ACC112 (cell line): ENCODE data around the gene GRPR.

ENCODE experiments used
- H2AFZ ChIP-seq: fragments of 200-600 bp; sonication (generic); one replicate; pipeline ENCODE4 v1.6.0; 2017; ENCODE audit warnings: antibody characterized with exemption, low read length; ENCODE audit not compliant: unreplicated experiment
- H3K27ac ChIP-seq: fragments of 200-600 bp; sonication (generic); 2 replicates; pipeline ENCODE4 v1.5.1; 2014; ENCODE audit warnings: low read depth, mild to moderate bottlenecking, antibody characterized with exemption, low read length, moderate library complexity
- H3K27me3 ChIP-seq: fragments of 200-600 bp; sonication (generic); 2 replicates; pipeline ENCODE4 v1.6.1; 2014; ENCODE audit warnings: mild to moderate bottlenecking, antibody characterized with exemption, low read length, moderate library complexity, mixed read lengths; ENCODE audit not compliant: insufficient read depth
- H3K36me3 ChIP-seq: fragments of 200-600 bp; sonication (generic); 2 replicates; pipeline ENCODE4 v1.6.1; 2016; ENCODE audit warnings: mild to moderate bottlenecking, antibody characterized with exemption, low read length, moderate library complexity, mixed read lengths; ENCODE audit not compliant: insufficient read depth
- H3K4me1 ChIP-seq: fragments of 200-600 bp; sonication (generic); one replicate; pipeline ENCODE4 v1.6.1; 2016; ENCODE audit warnings: low read length, mixed read lengths; ENCODE audit not compliant: insufficient read depth, unreplicated experiment, control insufficient read depth
- H3K4me3 ChIP-seq: fragments of 200-600 bp; sonication (generic); 2 replicates; pipeline ENCODE4 v1.5.1; 2014; ENCODE audit warnings: mild to moderate bottlenecking, low read depth, low read length
- H3K79me2 ChIP-seq: fragments of 200-600 bp; sonication (generic); one replicate; pipeline ENCODE4 v1.6.0; 2016; ENCODE audit warnings: low read length; ENCODE audit not compliant: control insufficient read depth, unreplicated experiment, insufficient read depth

GRPR gene

GRCh38 chrX:16202943-16203342 is 79.6 kb downstream of the GRPR start:
- Histone ChIP-seq H3K79me2 (no peaks in the 10 kb centered on the region), H3K4me3 (no peak overlapping the region), H3K4me1 (no peaks in the 10 kb centered on the region), H3K36me3 (no peaks in the 10 kb centered on the region), H3K27ac (no peak overlapping the region), H2AFZ (no peak overlapping the region), H3K27me3 (peaks cover 3% of the 10 kb centered on the region; the same call in 1 of the 2 replicates)
